Nephron (organoid): ENCODE measurements around the gene ANXA10.

Experiments used
- H3K27ac Mint-ChIP-seq, 3 experiments: 2 replicates each; pipeline ENCODE4 v1.8.0; 2020; ENCODE audit warnings: mixed read lengths in 3 of 3, mild to moderate bottlenecking in 2 of 3, moderate library complexity in 1 of 3
- H3K27me3 Mint-ChIP-seq: 2 replicates; pipeline ENCODE4 v1.8.0; 2021; ENCODE audit warnings: low read depth, mild to moderate bottlenecking, moderate library complexity, mixed read lengths
- H3K36me3 Mint-ChIP-seq: 2 replicates; pipeline ENCODE4 v1.8.0; 2020; ENCODE audit warnings: low read depth, mixed read lengths
- H3K4me1 Mint-ChIP-seq: 2 replicates; pipeline ENCODE4 v1.8.0; 2020; ENCODE audit warnings: mixed read lengths
- H3K4me3 Mint-ChIP-seq, 3 experiments: 2 replicates each; pipeline ENCODE4 v1.8.0; 2020; ENCODE audit warnings: mild to moderate bottlenecking in 3 of 3, mixed read lengths in 3 of 3, moderate library complexity in 2 of 3
- H3K9me3 Mint-ChIP-seq: 2 replicates; pipeline ENCODE4 v1.8.0; 2020; ENCODE audit warnings: mixed read lengths
- CTCF ChIP-seq, 3 experiments: fragments of 200-600 bp; sonication (generic); IDR thresholded peaks; one replicate each; pipeline ENCODE4 v1.5.0; 2021; ENCODE audit warnings: antibody characterized with exemption in 3 of 3; ENCODE audit not compliant: unreplicated experiment in 3 of 3

Gene ANXA10

GRCh38 chr4:168092176-168092712 lies at the start of gene ANXA10:
ANXA10 (plus strand) TSS chr4:168092537; CDS start chr4:168092701, 164 bp downstream.
- TF ChIP-seq CTCF (IDR thresholded peaks at IDR 0.05; ENCODE audit: unreplicated experiment in 3 of 3): no peak
- H3K4me1 Mint-ChIP-seq: no peaks in the 10 kb centered on the region
- no peak within 1 kb of the TSS for H3K4me3 Mint-ChIP-seq

GRCh38 chr4:168045354-168045753 lies 47.0 kb upstream of the ANXA10 start:
- H3K4me3 Mint-ChIP-seq: no peak overlapping the region
- TF ChIP-seq CTCF (IDR thresholded peaks at IDR 0.05; ENCODE audit: unreplicated experiment in 3 of 3): no peak
- H3K27me3 Mint-ChIP-seq: no peaks in the 10 kb centered on the region

More at GRCh38 chr4:168092176-168092712, at the start of gene ANXA10:
- no peaks in the 10 kb centered on the region for H3K27me3 Mint-ChIP-seq
- no peaks in the 10 kb centered on the region for H3K36me3 Mint-ChIP-seq
- peaks cover 9% of the 10 kb centered on the region for H3K9me3 Mint-ChIP-seq
- H3K27ac Mint-ChIP-seq: no peak within 1 kb of the TSS

GRCh38 chr4:168050002-168050401 lies 42.3 kb upstream of the ANXA10 start:
- peaks cover 26% of the 10 kb centered on the region for H3K9me3 Mint-ChIP-seq
- no peak overlapping the region for H3K4me3 Mint-ChIP-seq
- H3K4me1 Mint-ChIP-seq: no peaks in the 10 kb centered on the region
- H3K27me3 Mint-ChIP-seq: no peaks in the 10 kb centered on the region
- H3K27ac Mint-ChIP-seq: no peak overlapping the region
- no peak for TF ChIP-seq CTCF (IDR thresholded peaks at IDR 0.05; ENCODE audit: unreplicated experiment in 3 of 3)
- peaks cover 7% of the 10 kb centered on the region for H3K36me3 Mint-ChIP-seq

More at GRCh38 chr4:168045354-168045753, 47.0 kb upstream of the ANXA10 start:
- H3K9me3 Mint-ChIP-seq: peaks cover 20% of the 10 kb centered on the region
- no peaks in the 10 kb centered on the region for H3K4me1 Mint-ChIP-seq
- H3K36me3 Mint-ChIP-seq: peaks cover 7% of the 10 kb centered on the region
- H3K27ac Mint-ChIP-seq: no peak overlapping the region

- H3K36me3 Mint-ChIP-seq: peaks cover 7% of the 10 kb centered on the region
- peaks cover 26% of the 10 kb centered on the region for H3K9me3 Mint-ChIP-seq
- no peak overlapping the region for H3K4me3 Mint-ChIP-seq
- no peaks in the 10 kb centered on the region for H3K4me1 Mint-ChIP-seq
- no peak for TF ChIP-seq CTCF (IDR thresholded peaks at IDR 0.05; ENCODE audit: unreplicated experiment in 3 of 3)
- H3K27me3 Mint-ChIP-seq: no peaks in the 10 kb centered on the region
- no peak overlapping the region for H3K27ac Mint-ChIP-seq
Observed at GRCh38 chr4:168051526-168051925, 40.8 kb upstream of the ANXA10 start.

- Mint-ChIP-seq H3K4me1 (peaks cover 7% of the 10 kb centered on the region), H3K9me3 (no peaks in the 10 kb centered on the region)
- TF ChIP-seq CTCF (IDR thresholded peaks at IDR 0.05; ENCODE audit: unreplicated experiment in 3 of 3): no peak
Observed at GRCh38 chr4:168057412-168057811, 34.9 kb upstream of the ANXA10 start.

GRCh38 chr4:168059251-168059650 lies 33.1 kb upstream of the ANXA10 start:
- peaks cover 7% of the 10 kb centered on the region for H3K4me1 Mint-ChIP-seq
- no peak for TF ChIP-seq CTCF (IDR thresholded peaks at IDR 0.05; ENCODE audit: unreplicated experiment in 3 of 3)
- no peak overlapping the region for H3K27ac Mint-ChIP-seq
- H3K4me3 Mint-ChIP-seq: no peak overlapping the region
- H3K36me3 Mint-ChIP-seq: no peaks in the 10 kb centered on the region
- no peaks in the 10 kb centered on the region for H3K9me3 Mint-ChIP-seq
- H3K27me3 Mint-ChIP-seq: no peaks in the 10 kb centered on the region

More at GRCh38 chr4:168057412-168057811, 34.9 kb upstream of the ANXA10 start:
- no peak overlapping the region for H3K27ac Mint-ChIP-seq
- H3K27me3 Mint-ChIP-seq: no peaks in the 10 kb centered on the region
- H3K4me3 Mint-ChIP-seq: no peak overlapping the region
- H3K36me3 Mint-ChIP-seq: no peaks in the 10 kb centered on the region
